Fibroblast of lung (primary cell): ENCODE measurements around the gene SLC9A8. TPM values are rescaled to one million over a fixed set of nuclear protein-coding genes. Genes with fewer than 3 reads are reported as not detected.

Experiments
- DNase-seq, 2 donors: peaks; one replicate each; pipeline versions ENCODE4 v3.0.0 to v3.0.0-alpha.2; 2010; ENCODE audit warnings: low read depth in 2 of 2
- H2AFZ ChIP-seq: 2 replicates; pipeline ENCODE4 v1.5.1; 2012; ENCODE audit warnings: low read length, control low read depth, inconsistent platforms
- H3K27ac ChIP-seq: 2 replicates; pipeline ENCODE4 v1.5.1; 2011; ENCODE audit warnings: low read length, control low read depth; ENCODE audit not compliant: insufficient read depth
- H3K27me3 ChIP-seq: 2 replicates; pipeline ENCODE4 v1.5.1; 2011; ENCODE audit warnings: mild to moderate bottlenecking, low read length; ENCODE audit not compliant: control insufficient read depth, insufficient read depth
- H3K36me3 ChIP-seq: 2 replicates; pipeline ENCODE4 v1.5.1; 2011; ENCODE audit warnings: low read length; ENCODE audit not compliant: control insufficient read depth, insufficient read depth
- H3K4me1 ChIP-seq: 2 replicates; pipeline ENCODE4 v1.5.1; 2011; ENCODE audit warnings: low read length; ENCODE audit not compliant: control insufficient read depth, insufficient read depth; ENCODE audit errors: extremely low read depth
- H3K4me2 ChIP-seq: 2 replicates; pipeline ENCODE4 v1.5.1; 2011; ENCODE audit warnings: low read length, control low read depth; ENCODE audit not compliant: insufficient read depth; ENCODE audit errors: extremely low read depth
- H3K4me3 ChIP-seq, 4 experiments: fragments of 200-600 bp in 1 of 4; sonication (generic) in 1 of 4; replicated peaks in 1 of 4; 2 replicates each; pipeline ENCODE4 v1.5.1; 2011 to 2016; ENCODE audit warnings: low read length in 4 of 4, low read depth in 3 of 4, mild to moderate bottlenecking in 3 of 4, control low read depth in 2 of 4, inconsistent platforms in 1 of 4, mixed read lengths in 1 of 4; ENCODE audit not compliant: insufficient read depth in 1 of 4; ENCODE audit errors: control extremely low read depth in 1 of 4
- H3K79me2 ChIP-seq: 2 replicates; pipeline ENCODE4 v1.5.1; 2012; ENCODE audit warnings: mild to moderate bottlenecking, low read length, inconsistent platforms; ENCODE audit not compliant: control insufficient read depth, insufficient read depth
- H3K9ac ChIP-seq: 2 replicates; pipeline ENCODE4 v1.5.1; 2011; ENCODE audit warnings: mild to moderate bottlenecking, low read length, control low read depth; ENCODE audit not compliant: insufficient read depth
- H3K9me3 ChIP-seq: 2 replicates; pipeline ENCODE4 v1.5.1; 2012; ENCODE audit warnings: low read depth, low read length; ENCODE audit not compliant: control insufficient read depth, insufficient read depth
- H4K20me1 ChIP-seq: 2 replicates; pipeline ENCODE4 v1.5.1; 2011; ENCODE audit warnings: low read length; ENCODE audit not compliant: control insufficient read depth, insufficient read depth; ENCODE audit errors: extremely low read depth
- CTCF ChIP-seq, 2 donors: IDR thresholded peaks in 1 of 2; conservative IDR thresholded peaks in 1 of 2; 1 replicate in 1 of 2; 2 replicates in 1 of 2; pipeline ENCODE4 v1.5.1; 2011 to 2012; ENCODE audit warnings: low read length in 2 of 2, control low read depth in 1 of 2, inconsistent platforms in 1 of 2, low read depth in 1 of 2, mild to moderate bottlenecking in 1 of 2
- EZH2 ChIP-seq: IDR thresholded peaks from 2 replicates; pipeline ENCODE4 v1.5.1; 2012; ENCODE audit warnings: low read length, control low read depth, mild to moderate bottlenecking; ENCODE audit errors: missing control alignments
- polyA plus RNA-seq, 2 donors: library from polyadenylated mRNA; depleted of rRNA in 1 of 2; stranded (reverse) in 1 of 2; unstranded in 1 of 2; fragments of >200 nt; gene quantifications; 2 replicates each; pipeline ENCODE4 v1.2.1, GENCODE V29; 2011 to 2012; ENCODE audit warnings: missing spikeins in 1 of 2
- total RNA-seq: library from RNA; depleted of rRNA; stranded (reverse); fragments of >200 nt; gene quantifications from 2 replicates; pipeline ENCODE4 v1.2.1, GENCODE V29; 2014

The SLC9A8 gene
- total and polyA plus RNA-seq, 2 donors (not counting 1 experiment from before 2014, with no cell fraction given), result 2.4 to 15.5 TPM

GRCh38 chr20:49904440-49905214, 92.0 kb downstream of the SLC9A8 start:
- Histone ChIP-seq H3K79me2 (peaks cover 2% of the 10 kb centered on the region), H3K9ac (no peak overlapping the region), H3K36me3 (peaks cover 12% of the 10 kb centered on the region), H3K4me2 (no peak overlapping the region), H3K4me1 (no peaks in the 10 kb centered on the region), H3K9me3 (no peaks in the 10 kb centered on the region), H3K4me3 (no peak overlapping the region), H2AFZ (no peak overlapping the region), H3K27ac (no peak overlapping the region), H4K20me1 (no peaks in the 10 kb centered on the region), H3K27me3 (no peaks in the 10 kb centered on the region)
- no peak for DNase-seq
- TF ChIP-seq CTCF (conservative IDR thresholded peaks at IDR 0.05 in 1 of 2, IDR thresholded peaks at IDR 0.05 in 1 of 2; ENCODE audit: low read depth in 1 of 2, low read length in 2 of 2) (no peak), EZH2 (no peak)

GRCh38 chr20:49905415-49906091, 92.9 kb downstream of the SLC9A8 start:
- DNase-seq, result no peak
- Histone ChIP-seq H3K4me2 (no peak overlapping the region), H4K20me1 (no peaks in the 10 kb centered on the region), H3K9me3 (no peaks in the 10 kb centered on the region), H2AFZ (no peak overlapping the region), H3K9ac (no peak overlapping the region), H3K27me3 (no peaks in the 10 kb centered on the region), H3K4me1 (no peaks in the 10 kb centered on the region), H3K4me3 (no peak overlapping the region), H3K79me2 (peaks cover 8% of the 10 kb centered on the region), H3K36me3 (peaks cover 12% of the 10 kb centered on the region), H3K27ac (no peak overlapping the region)
- TF ChIP-seq EZH2, result no peak
- no peak for TF ChIP-seq CTCF (conservative IDR thresholded peaks at IDR 0.05 in 1 of 2, IDR thresholded peaks at IDR 0.05 in 1 of 2; ENCODE audit: low read depth in 1 of 2, low read length in 2 of 2)

GRCh38 chr20:49906101-49906604, 93.5 kb downstream of the SLC9A8 start:
- Histone ChIP-seq H2AFZ (no peak overlapping the region), H3K4me3 (no peak overlapping the region), H3K9ac (no peak overlapping the region), H4K20me1 (no peaks in the 10 kb centered on the region), H3K27ac (no peak overlapping the region), H3K4me2 (no peak overlapping the region), H3K9me3 (no peaks in the 10 kb centered on the region), H3K79me2 (peaks cover 13% of the 10 kb centered on the region), H3K36me3 (peaks cover 12% of the 10 kb centered on the region), H3K27me3 (no peaks in the 10 kb centered on the region), H3K4me1 (no peaks in the 10 kb centered on the region)
- DNase-seq, result no peak
- no peak for TF ChIP-seq EZH2
- no peak for TF ChIP-seq CTCF (conservative IDR thresholded peaks at IDR 0.05 in 1 of 2, IDR thresholded peaks at IDR 0.05 in 1 of 2; ENCODE audit: low read depth in 1 of 2, low read length in 2 of 2)
